DOHH2 (cell line): ENCODE results near the gene RPN2.

Experiments used
- H3F3A ChIP-seq: fragments of 200-600 bp; sonication (generic), shearing (Covaris generic); 2 replicates; pipeline ENCODE4 v1.6.0; 2016; ENCODE audit warnings: antibody characterized with exemption, mild to moderate bottlenecking; ENCODE audit not compliant: control insufficient read depth, insufficient read depth
- H3K27ac ChIP-seq: fragments of 200-600 bp; sonication (generic); 2 replicates; pipeline ENCODE4 v1.5.1; 2014; ENCODE audit warnings: low read depth, mild to moderate bottlenecking, low read length, moderate library complexity
- H3K27me3 ChIP-seq: fragments of 200-600 bp; sonication (generic); 2 replicates; pipeline ENCODE4 v1.6.1; 2014; ENCODE audit warnings: mild to moderate bottlenecking, low read length, mixed read lengths; ENCODE audit not compliant: control insufficient read depth
- H3K36me3 ChIP-seq: fragments of 200-600 bp; sonication (generic); 2 replicates; pipeline ENCODE4 v1.6.1; 2014; ENCODE audit warnings: mild to moderate bottlenecking, low read length, moderate library complexity, mixed read lengths; ENCODE audit not compliant: control insufficient read depth
- H3K4me1 ChIP-seq: fragments of 200-600 bp; sonication (generic); 2 replicates; pipeline ENCODE4 v1.6.1; 2014; ENCODE audit warnings: mild to moderate bottlenecking, low read length, mixed read lengths; ENCODE audit not compliant: control insufficient read depth
- H3K4me2 ChIP-seq: fragments of 200-600 bp; sonication (generic); 2 replicates; pipeline ENCODE4 v1.6.0; 2014; ENCODE audit warnings: mild to moderate bottlenecking, low read length, moderate library complexity
- H3K4me3 ChIP-seq: fragments of 200-600 bp; sonication (generic); 2 replicates; pipeline ENCODE4 v1.5.1; 2014; ENCODE audit warnings: mild to moderate bottlenecking, low read length, mixed read lengths
- H3K79me2 ChIP-seq: fragments of 200-600 bp; sonication (generic); 2 replicates; pipeline ENCODE4 v1.6.1; 2014; ENCODE audit warnings: mild to moderate bottlenecking, low read length, mixed read lengths; ENCODE audit not compliant: control insufficient read depth
- H3K9me2 ChIP-seq: fragments of 200-600 bp; sonication (generic); replicated peaks from 2 replicates; pipeline ENCODE4 v1.6.1; 2014; ENCODE audit warnings: mild to moderate bottlenecking, low read length, mixed read lengths; ENCODE audit not compliant: control insufficient read depth
- H3K9me3 ChIP-seq: fragments of 200-600 bp; sonication (generic); 2 replicates; pipeline ENCODE4 v1.6.1; 2014; ENCODE audit warnings: antibody characterized with exemption, low read length, mixed read lengths; ENCODE audit not compliant: control insufficient read depth, insufficient read depth
- H4K20me1 ChIP-seq: fragments of 200-600 bp; sonication (generic); 2 replicates; pipeline ENCODE4 v1.6.0; 2014; ENCODE audit warnings: low read depth, mild to moderate bottlenecking, antibody characterized with exemption, low read length, moderate library complexity; ENCODE audit not compliant: control insufficient read depth, insufficient read depth
- EZH2phosphoT487 ChIP-seq: fragments of 200-600 bp; sonication (generic); IDR thresholded peaks from 2 replicates; pipeline ENCODE4 v1.6.1; 2017; ENCODE audit warnings: borderline replicate concordance, mild to moderate bottlenecking, antibody characterized with exemption, low read length, moderate library complexity, mixed read lengths
- TF ChIP-seq, protein P1 (sequence below): fragments of 200-600 bp; sonication (generic); IDR thresholded peaks from one replicate; pipeline ENCODE4 v1.5.1; 2014; ENCODE audit warnings: antibody characterized with exemption, mild to moderate bottlenecking, low read depth, low read length; ENCODE audit not compliant: poor library complexity, severe bottlenecking

RPN2 gene

GRCh38 chr20:37200376-37200775, 21.2 kb downstream of the RPN2 start:
- Histone ChIP-seq H3K4me1 (peaks cover under 1% of the 10 kb centered on the region; the same call in 1 of the 2 replicates), H3K4me2 (no peak overlapping the region), H3K36me3 (peaks cover 94% of the 10 kb centered on the region), H3K79me2 (peaks cover 68% of the 10 kb centered on the region), H3K27me3 (no peaks in the 10 kb centered on the region), H4K20me1 (peaks cover 6% of the 10 kb centered on the region), H3K27ac (no peak overlapping the region), H3F3A (peaks cover 7% of the 10 kb centered on the region), H3K9me2 (no peaks in the 10 kb centered on the region), H3K4me3 (no peak overlapping the region), H3K9me3 (no peaks in the 10 kb centered on the region)
- TF ChIP-seq EZH2phosphoT487 = no peak
- TF ChIP-seq, protein P1, sequence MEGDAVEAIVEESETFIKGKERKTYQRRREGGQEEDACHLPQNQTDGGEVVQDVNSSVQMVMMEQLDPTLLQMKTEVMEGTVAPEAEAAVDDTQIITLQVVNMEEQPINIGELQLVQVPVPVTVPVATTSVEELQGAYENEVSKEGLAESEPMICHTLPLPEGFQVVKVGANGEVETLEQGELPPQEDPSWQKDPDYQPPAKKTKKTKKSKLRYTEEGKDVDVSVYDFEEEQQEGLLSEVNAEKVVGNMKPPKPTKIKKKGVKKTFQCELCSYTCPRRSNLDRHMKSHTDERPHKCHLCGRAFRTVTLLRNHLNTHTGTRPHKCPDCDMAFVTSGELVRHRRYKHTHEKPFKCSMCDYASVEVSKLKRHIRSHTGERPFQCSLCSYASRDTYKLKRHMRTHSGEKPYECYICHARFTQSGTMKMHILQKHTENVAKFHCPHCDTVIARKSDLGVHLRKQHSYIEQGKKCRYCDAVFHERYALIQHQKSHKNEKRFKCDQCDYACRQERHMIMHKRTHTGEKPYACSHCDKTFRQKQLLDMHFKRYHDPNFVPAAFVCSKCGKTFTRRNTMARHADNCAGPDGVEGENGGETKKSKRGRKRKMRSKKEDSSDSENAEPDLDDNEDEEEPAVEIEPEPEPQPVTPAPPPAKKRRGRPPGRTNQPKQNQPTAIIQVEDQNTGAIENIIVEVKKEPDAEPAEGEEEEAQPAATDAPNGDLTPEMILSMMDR = no peak

GRCh38 chr20:37200926-37201826, 22.0 kb downstream of the RPN2 start:
- H3K36me3 ChIP-seq = peaks cover 97% of the 10 kb centered on the region
- no peaks in the 10 kb centered on the region for H3K27me3 ChIP-seq
- no peaks in the 10 kb centered on the region for H3K9me2 ChIP-seq
- H3K4me2 ChIP-seq = no peak overlapping the region
- no peaks in the 10 kb centered on the region for H3K9me3 ChIP-seq
- no peak overlapping the region for H3K4me3 ChIP-seq
- H3K27ac ChIP-seq = no peak overlapping the region
- H4K20me1 ChIP-seq = peaks cover 6% of the 10 kb centered on the region; the same call in 1 of the 2 replicates
- TF ChIP-seq, protein P1 = no peak
- TF ChIP-seq EZH2phosphoT487 = no peak
- peaks cover 7% of the 10 kb centered on the region for H3F3A ChIP-seq
- no peaks in the 10 kb centered on the region for H3K4me1 ChIP-seq
- H3K79me2 ChIP-seq = peaks cover 60% of the 10 kb centered on the region

DNA sequence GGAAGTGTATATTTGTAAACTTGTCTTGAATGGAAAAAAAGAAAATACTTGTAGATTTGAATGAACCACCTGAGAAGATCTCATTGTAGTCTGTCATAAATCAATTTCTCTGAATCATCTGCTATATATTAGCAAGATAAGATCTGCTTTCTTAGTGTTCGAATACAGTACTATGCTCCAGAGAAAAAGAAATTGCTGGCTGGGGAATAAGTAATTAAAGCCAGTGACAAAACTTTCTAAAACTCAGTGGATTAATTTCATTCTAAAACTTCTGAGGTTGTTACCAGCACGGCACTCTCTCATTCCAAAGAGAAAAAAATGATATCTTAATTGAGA, 22.7 kb downstream of the RPN2 start:
- TF ChIP-seq, protein P1 = no peak
- TF ChIP-seq EZH2phosphoT487 = no peak
- Histone ChIP-seq H3K36me3 (peaks cover 97% of the 10 kb centered on the region), H3K9me3 (no peaks in the 10 kb centered on the region), H4K20me1 (peaks cover 1% of the 10 kb centered on the region; the same call in 1 of the 2 replicates), H3K79me2 (peaks cover 54% of the 10 kb centered on the region), H3K27ac (no peak overlapping the region), H3K4me2 (no peak overlapping the region), H3K9me2 (no peaks in the 10 kb centered on the region), H3K27me3 (no peaks in the 10 kb centered on the region), H3K4me1 (no peaks in the 10 kb centered on the region), H3F3A (peaks cover 7% of the 10 kb centered on the region), H3K4me3 (no peak overlapping the region)
